ENCODE results near the gene DOCK10. TPM values are rescaled to one million over a fixed set of nuclear protein-coding genes. Genes with fewer than 3 reads are reported as not detected.

Gene DOCK10
- total RNA-seq, 1 experiment from 2014 or later, result 23.9 TPM

- DNase-seq (ENCODE audit: extremely low read depth, low read depth), result no peak
These were observed 306.0 kb downstream of the DOCK10 start for GRCh38 chr2:224736227-224736626.

DNA sequence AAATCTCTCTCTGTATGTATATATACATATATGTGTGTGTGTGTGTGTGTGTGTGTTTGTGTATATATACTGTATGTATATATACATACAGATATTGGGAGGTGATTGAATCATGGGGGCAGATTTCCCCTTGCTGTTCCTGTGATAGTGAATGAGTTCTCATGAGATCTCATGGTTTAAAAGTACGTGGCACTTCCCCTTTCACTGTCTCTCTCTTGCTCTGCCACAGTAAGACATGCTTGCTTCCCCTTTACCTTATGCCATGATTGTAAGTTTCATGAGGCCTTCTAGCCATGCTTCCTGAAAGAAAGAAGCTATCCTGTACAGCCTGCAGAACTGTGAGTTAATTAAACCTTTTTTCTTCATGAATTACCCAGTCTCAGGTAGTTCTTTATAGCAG is 307.3 kb downstream of the DOCK10 start:
- DNase-seq (ENCODE audit: extremely low read depth, low read depth), result no peak

GRCh38 chr2:224731665-224732064 is 310.6 kb downstream of the DOCK10 start:
- DNase-seq (ENCODE audit: extremely low read depth, low read depth), result no peak

DNA sequence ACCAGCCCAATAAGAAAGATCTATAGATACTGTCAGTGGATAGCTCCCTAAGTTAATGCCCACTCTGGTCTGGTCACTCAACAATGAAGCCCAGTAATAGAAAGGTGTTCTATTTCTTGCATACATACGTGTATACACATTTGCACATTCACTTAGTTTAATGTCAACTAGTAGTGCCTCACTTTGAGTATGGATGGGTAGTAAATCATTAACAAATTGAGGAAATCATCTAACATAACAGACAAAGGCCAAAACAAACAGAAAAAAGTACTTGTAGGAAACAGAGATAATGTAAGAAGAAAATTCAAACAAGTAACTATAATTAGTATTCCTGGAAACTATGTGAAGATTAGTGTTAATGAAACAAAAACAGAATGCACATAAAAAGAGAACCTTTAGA is 312.8 kb downstream of the DOCK10 start:
- DNase-seq (ENCODE audit: extremely low read depth, low read depth), result no peak

DNA sequence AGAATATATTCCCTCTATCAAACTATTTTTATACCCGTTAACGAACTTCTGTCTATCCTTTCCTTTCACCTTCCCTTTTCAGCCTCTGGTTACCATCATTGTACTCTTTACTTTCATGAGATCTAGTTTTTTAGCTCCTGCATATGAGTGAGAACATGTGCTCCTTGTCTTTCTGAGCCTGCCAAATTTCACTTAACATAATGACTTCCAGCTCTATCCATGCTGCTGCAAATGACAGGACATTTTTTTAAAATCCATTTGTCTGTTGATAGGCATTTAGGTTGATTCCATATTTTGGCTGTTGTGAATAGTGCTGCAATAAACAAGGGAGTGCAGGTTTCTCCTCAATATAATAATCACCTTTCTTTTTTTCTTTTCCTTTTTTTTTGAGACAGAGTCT is 317.9 kb downstream of the DOCK10 start:
- no peak for DNase-seq (ENCODE audit: extremely low read depth, low read depth)

DNA sequence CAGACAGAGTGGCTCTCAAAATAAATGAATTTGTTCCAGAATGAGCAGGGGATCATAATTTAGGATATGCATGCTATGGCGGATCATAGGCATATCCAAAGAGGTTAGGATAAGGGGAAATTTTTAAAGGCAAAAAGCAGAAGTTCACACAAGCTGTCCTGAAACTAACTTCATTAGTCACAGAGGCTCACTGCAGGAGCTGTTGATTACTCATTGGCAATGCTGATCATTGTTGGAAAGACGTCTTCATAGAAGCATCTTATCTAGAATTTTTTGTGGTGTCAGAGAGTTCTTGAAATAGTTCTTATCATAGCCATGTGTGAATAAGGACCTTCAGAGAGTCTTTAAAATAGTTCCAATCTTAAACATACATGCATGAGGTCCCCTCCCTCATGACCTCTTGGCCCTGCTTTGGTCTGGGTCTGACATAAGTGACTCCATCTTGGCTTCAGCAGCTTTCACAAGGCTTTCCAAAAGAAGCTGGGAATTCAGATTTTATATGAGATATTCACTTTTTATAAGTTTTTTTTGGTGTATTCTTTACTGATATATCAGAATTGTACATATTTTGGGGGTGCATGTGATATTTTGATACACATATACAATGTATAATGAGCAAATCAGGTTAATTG is 318.6 kb downstream of the DOCK10 start:
- DNase-seq (ENCODE audit: extremely low read depth, low read depth), result no peak

DNA sequence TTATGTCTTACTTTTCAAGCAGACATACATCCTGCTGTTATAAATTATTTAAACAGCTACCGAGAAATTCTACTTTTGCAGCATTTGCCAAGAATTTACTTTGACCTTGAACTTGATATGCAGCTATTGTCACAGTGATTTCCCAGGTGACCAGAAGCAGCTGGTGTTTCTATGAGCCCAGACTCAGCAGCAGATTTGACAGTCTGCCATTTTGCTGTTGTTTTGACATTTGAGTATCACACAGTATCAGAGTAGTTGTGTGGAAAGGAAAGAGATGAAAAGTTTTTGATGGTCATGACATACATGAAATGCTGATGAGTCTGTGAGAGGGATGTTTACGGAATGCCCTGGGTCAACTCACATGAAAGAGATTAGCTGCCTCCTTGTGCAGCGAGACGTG is 319.5 kb downstream of the DOCK10 start:
- no peak for DNase-seq (ENCODE audit: extremely low read depth, low read depth)

- no peak for DNase-seq (ENCODE audit: extremely low read depth, low read depth)
These were observed 320.0 kb downstream of the DOCK10 start for GRCh38 chr2:224722250-224722649.

DNA sequence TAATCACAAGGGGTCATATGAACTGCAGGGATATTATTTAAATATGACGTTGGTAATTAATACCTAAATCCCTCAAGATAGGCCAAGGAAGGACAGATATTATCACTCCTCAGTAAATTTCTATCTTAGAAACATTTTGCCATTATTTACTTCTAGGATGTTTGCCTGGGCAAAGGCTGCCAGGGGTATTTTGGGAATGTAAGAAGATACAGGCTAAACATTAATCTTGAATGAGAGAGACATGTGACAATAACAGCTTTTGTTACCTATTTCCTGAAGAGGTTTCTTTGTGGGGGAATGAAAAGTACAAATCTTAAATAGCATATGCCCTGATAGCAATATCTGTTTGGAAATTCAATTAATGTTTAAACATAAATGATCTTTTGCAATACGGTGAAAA is 325.3 kb downstream of the DOCK10 start:
- DNase-seq (ENCODE audit: extremely low read depth, low read depth), result no peak

GRCh38 chr2:224716201-224716600 is 326.1 kb downstream of the DOCK10 start, which contains the start of gene CCDC195:
CCDC195 (minus strand) TSS chr2:224716365; CDS start chr2:224716365, 0 bp downstream.
- DNase-seq (ENCODE audit: extremely low read depth, low read depth), result no peak

Small RNAs within 50 kb of the gene (small RNA-seq; reads per million reads assigned to genes)
- 0 reads per million in 2 experiments for gene MIR4439
